ENCODE measurements around the gene KCNAB1. TPM values are rescaled to one million over a fixed set of nuclear protein-coding genes. Genes with fewer than 3 reads are reported as not detected.

KCNAB1 gene
- polyA plus RNA-seq, 4 donors, result 1.0 to 3.9 TPM; not detected in 2

- H3K4me1 ChIP-seq (ENCODE audit: control insufficient read depth in 3 of 3, insufficient read depth in 2 of 3, low read depth in 1 of 3, low read length in 2 of 3), result no peaks in the 10 kb centered on the region
- no peak overlapping the region for H3K27ac ChIP-seq (ENCODE audit: low read depth in 1 of 3, low read length in 2 of 3)
- FAIRE-seq (no peak), DNase-seq (no peak)
- no peaks in the 10 kb centered on the region for H3K27me3 ChIP-seq (ENCODE audit: control insufficient read depth in 3 of 3, insufficient read depth in 3 of 3, low read length in 3 of 3)
- H3K4me3 ChIP-seq (ENCODE audit: low read depth in 1 of 3, low read length in 3 of 3), result no peak overlapping the region
- 71 to 85% (median 76%) methylated on average over 7 of the region's 7 CpGs for WGBS, 3 donors
- no peaks in the 10 kb centered on the region for H3K36me3 ChIP-seq (ENCODE audit: control insufficient read depth in 3 of 3, insufficient read depth in 2 of 3, low read depth in 1 of 3, low read length in 3 of 3)
- no peaks in the 10 kb centered on the region for H3K9me3 ChIP-seq (ENCODE audit: control insufficient read depth in 2 of 2, insufficient read depth in 1 of 2, low read depth in 1 of 2, low read length in 1 of 2)
Measured at GRCh38 chr3:156175570-156175969, 55.2 kb downstream of the KCNAB1 start.

- no peak overlapping the region for H3K27ac ChIP-seq (ENCODE audit: low read depth in 1 of 3, low read length in 2 of 3)
- DNase-seq, result no peak
Measured at GRCh38 chr3:156176048-156176447, 55.7 kb downstream of the KCNAB1 start.

DNA sequence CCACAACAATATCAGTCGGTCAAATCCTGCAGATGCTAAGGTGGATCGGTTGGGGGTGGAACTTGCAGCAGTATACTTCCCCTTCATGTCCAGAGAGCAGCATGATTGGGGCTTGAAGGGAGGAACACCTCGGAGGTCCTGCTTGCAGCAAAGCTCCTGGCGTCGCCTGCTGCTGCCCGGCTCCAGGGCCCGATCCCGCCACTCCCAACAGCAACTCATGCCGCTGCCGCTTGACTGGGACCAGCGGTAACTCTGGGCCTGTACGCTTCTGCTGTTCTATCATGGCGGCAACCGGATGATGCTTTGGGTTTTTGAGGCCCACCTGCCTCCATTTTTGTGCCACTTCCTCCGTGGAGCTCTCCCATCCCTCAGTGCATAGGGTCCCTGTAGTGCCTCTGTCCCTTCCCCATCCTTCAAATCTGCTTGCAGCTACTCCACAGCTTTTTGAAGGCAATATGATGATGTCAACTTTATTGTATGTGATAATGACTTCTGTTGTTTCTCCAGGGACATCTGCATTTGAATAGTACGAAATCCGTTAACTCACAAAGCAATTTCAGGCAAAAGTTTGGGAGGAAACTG lies 56.3 kb downstream of the KCNAB1 start:
- H3K27ac ChIP-seq (ENCODE audit: low read depth in 1 of 3, low read length in 2 of 3), result no peak overlapping the region
- H3K4me3 ChIP-seq (ENCODE audit: low read depth in 1 of 3, low read length in 3 of 3), result no peak overlapping the region
- no peaks in the 10 kb centered on the region for H3K27me3 ChIP-seq (ENCODE audit: control insufficient read depth in 3 of 3, insufficient read depth in 3 of 3, low read length in 3 of 3)
- no peaks in the 10 kb centered on the region for H3K4me1 ChIP-seq (ENCODE audit: control insufficient read depth in 3 of 3, insufficient read depth in 2 of 3, low read depth in 1 of 3, low read length in 2 of 3)
- WGBS, 3 donors, result 88 to 95% (median 94%) methylated on average over 15 to 17 of the region's 17 CpGs
- no peak for DNase-seq
- FAIRE-seq, result no peak
- no peaks in the 10 kb centered on the region for H3K9me3 ChIP-seq (ENCODE audit: control insufficient read depth in 2 of 2, insufficient read depth in 1 of 2, low read depth in 1 of 2, low read length in 1 of 2)
- H3K36me3 ChIP-seq (ENCODE audit: control insufficient read depth in 3 of 3, insufficient read depth in 2 of 3, low read depth in 1 of 3, low read length in 3 of 3), result no peaks in the 10 kb centered on the region

More at GRCh38 chr3:156176048-156176447, 55.7 kb downstream of the KCNAB1 start:
- no peak overlapping the region for H3K4me3 ChIP-seq (ENCODE audit: low read depth in 1 of 3, low read length in 3 of 3)
- WGBS, 3 donors, result 10 to 50% (median 20%) methylated on average over 2 of the region's 2 CpGs
- no peak for FAIRE-seq
- no peaks in the 10 kb centered on the region for H3K9me3 ChIP-seq (ENCODE audit: control insufficient read depth in 2 of 2, insufficient read depth in 1 of 2, low read depth in 1 of 2, low read length in 1 of 2)
- H3K4me1 ChIP-seq (ENCODE audit: control insufficient read depth in 3 of 3, insufficient read depth in 2 of 3, low read depth in 1 of 3, low read length in 2 of 3), result no peaks in the 10 kb centered on the region
- no peaks in the 10 kb centered on the region for H3K27me3 ChIP-seq (ENCODE audit: control insufficient read depth in 3 of 3, insufficient read depth in 3 of 3, low read length in 3 of 3)
- no peaks in the 10 kb centered on the region for H3K36me3 ChIP-seq (ENCODE audit: control insufficient read depth in 3 of 3, insufficient read depth in 2 of 3, low read depth in 1 of 3, low read length in 3 of 3)

- Histone ChIP-seq H3K27me3 (ENCODE audit: control insufficient read depth in 3 of 3, insufficient read depth in 3 of 3, low read length in 3 of 3) (peaks cover 0 to 3% (median 0%) of the 10 kb centered on the region in 3 donors), H3K36me3 (ENCODE audit: control insufficient read depth in 3 of 3, insufficient read depth in 2 of 3, low read depth in 1 of 3, low read length in 3 of 3) (no peaks in the 10 kb centered on the region), H3K4me1 (ENCODE audit: control insufficient read depth in 3 of 3, insufficient read depth in 2 of 3, low read depth in 1 of 3, low read length in 2 of 3) (no peaks in the 10 kb centered on the region), H3K4me3 (ENCODE audit: low read depth in 1 of 3, low read length in 3 of 3) (no peak overlapping the region), H3K27ac (ENCODE audit: low read depth in 1 of 3, low read length in 2 of 3) (no peak overlapping the region), H3K9me3 (ENCODE audit: control insufficient read depth in 2 of 2, insufficient read depth in 1 of 2, low read depth in 1 of 2, low read length in 1 of 2) (no peaks in the 10 kb centered on the region)
- FAIRE-seq (no peak), DNase-seq (no peak)
Measured at GRCh38 chr3:156180077-156180476, 59.7 kb downstream of the KCNAB1 start.

- no peaks in the 10 kb centered on the region for H3K9me3 ChIP-seq (ENCODE audit: control insufficient read depth in 2 of 2, insufficient read depth in 1 of 2, low read depth in 1 of 2, low read length in 1 of 2)
- 50 to 64% (median 59%) methylated on average over 2 of the region's 2 CpGs for WGBS, 3 donors
- no peaks in the 10 kb centered on the region for H3K4me1 ChIP-seq (ENCODE audit: control insufficient read depth in 3 of 3, insufficient read depth in 2 of 3, low read depth in 1 of 3, low read length in 2 of 3)
- no peak overlapping the region for H3K27ac ChIP-seq (ENCODE audit: low read depth in 1 of 3, low read length in 2 of 3)
- no peak overlapping the region for H3K4me3 ChIP-seq (ENCODE audit: low read depth in 1 of 3, low read length in 3 of 3)
- H3K27me3 ChIP-seq (ENCODE audit: control insufficient read depth in 3 of 3, insufficient read depth in 3 of 3, low read length in 3 of 3), result peaks cover 0 to 3% (median 0%) of the 10 kb centered on the region in 3 donors
- H3K36me3 ChIP-seq (ENCODE audit: control insufficient read depth in 3 of 3, insufficient read depth in 2 of 3, low read depth in 1 of 3, low read length in 3 of 3), result no peaks in the 10 kb centered on the region
- no peak for DNase-seq
- no peak for FAIRE-seq
Measured at GRCh38 chr3:156181509-156181908, 61.1 kb downstream of the KCNAB1 start.

GRCh38 chr3:156183396-156183795 lies 63.0 kb downstream of the KCNAB1 start:
- DNase-seq, result no peak
- no peaks in the 10 kb centered on the region for H3K9me3 ChIP-seq (ENCODE audit: control insufficient read depth in 2 of 2, insufficient read depth in 1 of 2, low read depth in 1 of 2, low read length in 1 of 2)
- H3K27ac ChIP-seq (ENCODE audit: low read depth in 1 of 3, low read length in 2 of 3), result no peak overlapping the region
- H3K4me1 ChIP-seq (ENCODE audit: control insufficient read depth in 3 of 3, insufficient read depth in 2 of 3, low read depth in 1 of 3, low read length in 2 of 3), result no peaks in the 10 kb centered on the region
- no peak for FAIRE-seq
- no peak overlapping the region for H3K4me3 ChIP-seq (ENCODE audit: low read depth in 1 of 3, low read length in 3 of 3)
- H3K27me3 ChIP-seq (ENCODE audit: control insufficient read depth in 3 of 3, insufficient read depth in 3 of 3, low read length in 3 of 3), result peaks cover 0 to 3% (median 0%) of the 10 kb centered on the region in 3 donors
- WGBS, 3 donors, result 14 to 40% (median 24%) methylated on average over 1 of the region's 1 CpG
- H3K36me3 ChIP-seq (ENCODE audit: control insufficient read depth in 3 of 3, insufficient read depth in 2 of 3, low read depth in 1 of 3, low read length in 3 of 3), result no peaks in the 10 kb centered on the region

GRCh38 chr3:156184156-156184555 lies 63.8 kb downstream of the KCNAB1 start:
- Histone ChIP-seq H3K9me3 (ENCODE audit: control insufficient read depth in 2 of 2, insufficient read depth in 1 of 2, low read depth in 1 of 2, low read length in 1 of 2) (no peaks in the 10 kb centered on the region), H3K36me3 (ENCODE audit: control insufficient read depth in 3 of 3, insufficient read depth in 2 of 3, low read depth in 1 of 3, low read length in 3 of 3) (no peaks in the 10 kb centered on the region), H3K4me1 (ENCODE audit: control insufficient read depth in 3 of 3, insufficient read depth in 2 of 3, low read depth in 1 of 3, low read length in 2 of 3) (no peaks in the 10 kb centered on the region), H3K27ac (ENCODE audit: low read depth in 1 of 3, low read length in 2 of 3) (no peak overlapping the region), H3K27me3 (ENCODE audit: control insufficient read depth in 3 of 3, insufficient read depth in 3 of 3, low read length in 3 of 3) (peaks cover 0 to 3% (median 0%) of the 10 kb centered on the region in 3 donors), H3K4me3 (ENCODE audit: low read depth in 1 of 3, low read length in 3 of 3) (no peak overlapping the region)
- DNase-seq, result no peak
- 96 to 98% (median 97%) methylated on average over 1 of the region's 1 CpG for WGBS, 3 donors
- no peak for FAIRE-seq

DNA sequence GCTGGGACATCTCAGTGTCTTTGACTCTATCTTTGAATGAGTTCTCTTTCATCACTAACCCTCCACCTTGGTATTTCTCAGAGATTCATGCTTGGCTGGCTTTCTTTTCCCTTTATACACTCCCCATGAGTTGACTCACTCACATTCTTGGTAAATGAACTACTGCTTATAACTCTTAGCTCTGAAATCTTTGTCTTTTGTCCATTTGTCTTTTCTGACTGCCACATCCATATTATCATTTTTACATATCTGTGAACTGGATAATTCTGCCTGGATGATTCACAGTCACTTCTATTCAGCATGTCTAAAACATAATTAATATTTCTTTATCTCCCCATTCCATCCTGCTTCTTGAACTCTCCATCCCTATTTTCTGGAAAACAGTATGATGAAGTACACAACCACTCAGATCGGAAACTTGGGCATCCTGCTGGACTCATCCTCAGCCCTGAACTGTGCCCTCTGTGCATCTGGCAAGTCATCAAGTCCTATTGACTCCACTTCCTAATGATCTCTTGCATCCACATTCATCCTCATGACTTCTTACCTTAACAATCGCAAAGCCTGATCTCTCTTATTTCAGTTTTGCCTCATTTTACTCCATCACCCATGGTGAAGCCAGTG lies 66.9 kb downstream of the KCNAB1 start:
- Histone ChIP-seq H3K4me3 (ENCODE audit: low read depth in 1 of 3, low read length in 3 of 3) (no peak overlapping the region), H3K4me1 (ENCODE audit: control insufficient read depth in 3 of 3, insufficient read depth in 2 of 3, low read depth in 1 of 3, low read length in 2 of 3) (no peaks in the 10 kb centered on the region), H3K9me3 (ENCODE audit: control insufficient read depth in 2 of 2, insufficient read depth in 1 of 2, low read depth in 1 of 2, low read length in 1 of 2) (no peaks in the 10 kb centered on the region), H3K27ac (ENCODE audit: low read depth in 1 of 3, low read length in 2 of 3) (no peak overlapping the region), H3K27me3 (ENCODE audit: control insufficient read depth in 3 of 3, insufficient read depth in 3 of 3, low read length in 3 of 3) (peaks cover 0 to 3% (median 0%) of the 10 kb centered on the region in 3 donors), H3K36me3 (ENCODE audit: control insufficient read depth in 3 of 3, insufficient read depth in 2 of 3, low read depth in 1 of 3, low read length in 3 of 3) (no peaks in the 10 kb centered on the region)
- DNase-seq (no peak), FAIRE-seq (no peak)
- 87 to 93% (median 88%) methylated on average over 2 of the region's 2 CpGs for WGBS, 3 donors

DNA sequence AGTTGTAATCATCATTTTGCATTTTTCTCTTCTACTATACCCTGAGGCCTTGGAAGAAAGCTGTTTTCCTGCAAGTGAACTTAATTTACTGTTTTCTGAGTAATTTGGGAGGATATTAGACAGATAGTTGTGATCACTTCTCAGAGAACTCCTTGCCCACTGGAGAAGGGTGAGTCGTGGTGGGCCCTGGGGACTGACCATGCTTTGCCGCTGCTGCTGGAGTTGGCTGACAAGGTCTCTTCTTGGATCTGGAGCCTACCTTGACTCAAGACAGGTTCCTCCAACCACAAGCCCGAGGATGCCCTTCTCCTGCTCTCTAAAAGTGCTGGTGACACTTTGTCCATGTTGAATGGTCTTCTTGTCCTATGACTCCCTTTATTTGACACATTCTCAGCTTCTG lies 68.4 kb downstream of the KCNAB1 start:
- H3K27ac ChIP-seq (ENCODE audit: low read depth in 1 of 3, low read length in 2 of 3), result no peak overlapping the region
- H3K4me1 ChIP-seq (ENCODE audit: control insufficient read depth in 3 of 3, insufficient read depth in 2 of 3, low read depth in 1 of 3, low read length in 2 of 3), result no peaks in the 10 kb centered on the region
- H3K27me3 ChIP-seq (ENCODE audit: control insufficient read depth in 3 of 3, insufficient read depth in 3 of 3, low read length in 3 of 3), result no peaks in the 10 kb centered on the region
- DNase-seq, result no peak
- H3K4me3 ChIP-seq (ENCODE audit: low read depth in 1 of 3, low read length in 3 of 3), result no peak overlapping the region
- H3K9me3 ChIP-seq (ENCODE audit: control insufficient read depth in 2 of 2, insufficient read depth in 1 of 2, low read depth in 1 of 2, low read length in 1 of 2), result no peaks in the 10 kb centered on the region
- no peaks in the 10 kb centered on the region for H3K36me3 ChIP-seq (ENCODE audit: control insufficient read depth in 3 of 3, insufficient read depth in 2 of 3, low read depth in 1 of 3, low read length in 3 of 3)
- no peak for FAIRE-seq
- 67 to 87% (median 87%) methylated on average over 3 of the region's 3 CpGs for WGBS, 3 donors
